Natural killer cell treated with Interleukin-12 subunit alpha and Interleukin-12 subunit beta and Interleukin-15 and Interleukin-18, amount 100 ng/mL, for 72 hours (primary cell): Measurements from ENCODE around the gene SORCS2. TPM values are rescaled to one million over a fixed set of nuclear protein-coding genes. Genes with fewer than 3 reads are reported as not detected.

Experiments
- ATAC-seq, 2 donors: fragments of 150-1000 bp; cut with Tn5 transposase in 1 of 2; sonication (Bioruptor Pico), chemical (Tn5 transposase) in 1 of 2; 2 replicates each; pipeline ENCODE4 v1.10.0; 2021
- DNase-seq: peaks from one replicate; pipeline ENCODE4 v3.0.0; 2022; ENCODE audit warnings: low spot score
- H3K27ac Mint-ChIP-seq, 2 donors: 1 replicate in 1 of 2; 2 replicates in 1 of 2; pipeline ENCODE4 v1.8.0; 2022; ENCODE audit warnings: mixed read lengths in 2 of 2, mild to moderate bottlenecking in 1 of 2, moderate library complexity in 1 of 2
- H3K27me3 Mint-ChIP-seq, 2 donors: 1 replicate in 1 of 2; 2 replicates in 1 of 2; pipeline ENCODE4 v1.8.0; 2022; ENCODE audit warnings: mixed read lengths in 2 of 2
- H3K36me3 Mint-ChIP-seq: one replicate; pipeline ENCODE4 v1.8.0; 2022; ENCODE audit warnings: mixed read lengths
- H3K4me1 Mint-ChIP-seq, 2 donors: 1 replicate in 1 of 2; 2 replicates in 1 of 2; pipeline ENCODE4 v1.8.0; 2022; ENCODE audit warnings: low read depth in 2 of 2, mixed read lengths in 2 of 2, mild to moderate bottlenecking in 1 of 2
- H3K4me3 Mint-ChIP-seq: one replicate; pipeline ENCODE4 v1.8.0; 2022; ENCODE audit warnings: mixed read lengths
- H3K9me3 Mint-ChIP-seq: 2 replicates; pipeline ENCODE4 v1.8.0; 2022; ENCODE audit warnings: mixed read lengths
- total RNA-seq, 2 donors: library from RNA; stranded (reverse); gene quantifications; one replicate each; pipeline ENCODE4 v1.2.3, GENCODE V29; 2022

Gene SORCS2
- total RNA-seq, 2 donors from 2014 or later = 0.17 to 0.21 TPM

DNA sequence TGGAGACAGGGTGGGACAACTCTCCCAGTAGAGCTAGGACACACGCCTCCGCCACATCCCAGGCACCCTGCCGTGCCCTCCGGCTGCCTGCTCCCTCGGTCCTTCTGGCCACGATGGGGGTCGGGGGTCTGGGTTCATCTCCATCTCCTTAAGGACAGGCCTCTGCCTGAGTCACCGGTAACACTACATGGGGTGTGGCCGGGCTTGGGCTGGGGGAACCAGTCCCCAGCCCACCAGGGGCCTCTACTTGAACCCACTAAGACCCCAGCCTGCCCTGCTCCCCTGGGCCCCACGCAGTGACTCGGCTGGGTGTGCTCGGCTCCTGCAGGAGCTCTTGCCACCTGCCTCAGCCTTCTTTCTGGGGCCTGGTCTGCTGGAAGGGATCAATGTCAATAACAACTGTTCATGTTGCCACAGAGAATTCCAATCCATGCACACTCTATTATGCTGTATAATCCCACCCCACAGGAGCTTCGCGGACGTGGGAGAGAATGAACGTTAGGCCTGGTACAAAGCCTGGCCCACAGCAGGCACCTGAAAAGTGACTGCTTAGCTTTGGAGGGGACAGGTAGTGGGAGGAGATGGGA, 420.1 kb downstream of the SORCS2 start:
- no peaks in the 10 kb centered on the region for H3K9me3 Mint-ChIP-seq
- H3K27ac Mint-ChIP-seq = no peak overlapping the region
- H3K36me3 Mint-ChIP-seq = no peaks in the 10 kb centered on the region
- peaks cover 0 to 3% of the 10 kb centered on the region in 2 donors for H3K4me1 Mint-ChIP-seq
- no peak for DNase-seq
- H3K4me3 Mint-ChIP-seq = no peak overlapping the region
- no peak for ATAC-seq
- H3K27me3 Mint-ChIP-seq = no peaks in the 10 kb centered on the region

DNA sequence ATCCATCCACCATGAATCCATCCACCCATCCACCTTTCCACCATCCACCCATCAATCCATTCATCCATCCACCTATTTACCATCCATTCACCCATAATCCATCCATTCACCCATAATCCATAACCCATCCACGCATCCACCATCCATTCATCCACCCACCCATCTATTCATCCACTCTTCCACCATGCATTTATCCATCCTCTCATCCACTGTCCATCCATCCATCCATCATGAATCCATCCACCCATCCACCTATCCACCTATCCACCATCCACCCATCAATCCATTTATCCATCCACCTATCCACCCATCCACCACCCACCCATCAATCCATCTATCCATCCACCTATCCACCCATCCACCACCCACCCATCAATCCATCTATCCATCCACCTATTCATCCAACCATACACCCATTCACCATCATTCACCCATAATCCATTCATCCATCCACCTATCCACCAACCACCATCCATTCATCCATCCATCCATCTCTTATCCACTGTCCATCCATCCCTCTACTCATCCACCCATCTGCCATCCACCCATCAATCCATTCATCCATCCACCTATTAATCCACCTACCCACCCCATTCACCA, 422.1 kb downstream of the SORCS2 start:
- H3K27ac Mint-ChIP-seq = no peak overlapping the region
- H3K36me3 Mint-ChIP-seq = no peaks in the 10 kb centered on the region

DNA sequence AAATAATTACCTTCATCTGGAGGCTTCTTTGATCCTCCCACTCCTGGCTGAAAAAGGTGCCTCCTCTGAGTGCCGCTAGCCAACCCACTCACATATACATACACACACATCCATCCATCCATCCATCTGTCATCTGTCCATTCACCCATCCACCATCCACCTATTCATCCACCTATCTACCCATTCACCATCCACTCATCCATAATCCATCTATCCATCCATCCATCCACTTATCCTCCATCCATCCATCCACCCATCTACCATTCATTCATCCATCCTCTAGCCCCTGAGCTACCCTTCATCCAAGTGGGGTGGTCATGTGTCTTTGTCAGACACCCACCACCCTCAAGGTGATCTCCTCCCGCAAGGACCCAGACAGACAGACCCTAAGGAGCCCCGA, 423.9 kb downstream of the SORCS2 start:
- DNase-seq (no peak), ATAC-seq (no peak)
- Mint-ChIP-seq H3K27me3 (peaks cover 1 to 4% of the 10 kb centered on the region in 2 donors), H3K4me3 (no peak overlapping the region), H3K9me3 (no peaks in the 10 kb centered on the region), H3K4me1 (peaks cover 1 to 3% of the 10 kb centered on the region in 2 donors), H3K36me3 (no peaks in the 10 kb centered on the region), H3K27ac (no peak overlapping the region)

More for the DNA sequence above, 422.1 kb downstream of the SORCS2 start:
- Mint-ChIP-seq H3K4me1 (no peaks in the 10 kb centered on the region), H3K9me3 (no peaks in the 10 kb centered on the region), H3K4me3 (no peak overlapping the region), H3K27me3 (no peaks in the 10 kb centered on the region)
- ATAC-seq = no peak
- DNase-seq = no peak

- Mint-ChIP-seq H3K4me3 (no peak overlapping the region), H3K27ac (no peak overlapping the region), H3K4me1 (peaks cover 4 to 6% of the 10 kb centered on the region in 2 donors), H3K9me3 (no peaks in the 10 kb centered on the region), H3K36me3 (no peaks in the 10 kb centered on the region), H3K27me3 (peaks cover 4 to 9% of the 10 kb centered on the region in 2 donors)
- no peak for ATAC-seq
- no peak for DNase-seq
Measured at GRCh38 chr4:7618361-7618760, 426.0 kb downstream of the SORCS2 start.

DNA sequence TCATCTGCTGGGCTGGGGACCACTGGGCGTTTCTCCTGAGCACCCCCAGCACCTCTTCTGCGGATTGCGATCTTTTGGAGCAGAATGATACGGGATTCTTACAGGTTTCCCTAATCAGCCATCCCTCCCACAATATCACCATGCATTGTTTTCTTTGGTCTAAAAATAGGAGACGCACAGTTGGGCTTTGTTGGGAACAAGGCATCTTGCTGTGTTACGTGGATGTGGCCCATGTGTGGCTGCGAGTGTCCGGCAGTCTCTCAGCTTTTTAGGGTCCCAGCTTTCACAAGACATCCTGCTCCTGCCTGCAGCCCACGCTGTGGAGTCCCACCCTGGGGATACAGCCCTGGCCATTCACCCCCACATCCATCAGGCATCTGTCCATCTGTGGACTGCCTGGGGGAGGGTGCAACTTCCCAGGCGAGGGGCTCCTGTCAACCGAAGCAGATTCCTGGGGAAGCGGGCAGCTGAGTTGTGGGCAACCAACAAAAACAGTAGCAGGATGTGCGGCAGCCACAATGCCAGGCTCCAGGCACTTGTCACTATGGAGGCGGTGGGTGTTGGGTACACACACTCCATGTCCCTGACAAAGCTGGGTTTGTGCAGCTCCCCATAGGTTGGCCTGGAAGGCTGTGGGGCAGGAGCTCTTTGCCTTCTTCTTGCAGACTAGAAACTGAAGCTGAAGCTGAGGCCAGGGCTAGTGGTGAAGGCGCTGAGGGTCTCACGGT, 427.9 kb downstream of the SORCS2 start:
- Mint-ChIP-seq H3K36me3 (no peaks in the 10 kb centered on the region), H3K4me3 (no peak overlapping the region), H3K4me1 (peaks cover 4 to 6% of the 10 kb centered on the region in 2 donors), H3K9me3 (no peaks in the 10 kb centered on the region), H3K27me3 (peaks cover 8 to 15% of the 10 kb centered on the region in 2 donors), H3K27ac (no peak overlapping the region)
- ATAC-seq (no peak), DNase-seq (no peak)

DNA sequence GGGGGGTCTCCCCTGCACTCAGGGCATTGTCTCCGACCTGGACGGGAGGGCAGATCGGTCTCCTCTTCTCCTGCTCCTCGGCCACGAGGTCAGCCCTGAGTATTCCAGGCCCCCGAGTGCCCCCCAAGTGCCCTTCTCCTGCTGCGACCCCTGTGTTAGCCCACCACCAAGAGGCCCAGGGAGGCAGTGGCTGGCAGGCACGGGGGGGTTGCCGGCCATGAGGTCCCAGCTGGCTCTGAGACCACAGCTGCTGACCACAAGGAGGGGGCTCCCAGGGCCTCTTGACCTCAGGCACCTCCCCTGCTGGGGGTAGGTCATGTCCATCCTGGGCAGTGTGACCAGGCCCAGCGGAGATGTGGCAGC, 428.5 kb downstream of the SORCS2 start:
- H3K9me3 Mint-ChIP-seq = no peaks in the 10 kb centered on the region
- H3K27me3 Mint-ChIP-seq = peaks cover 8 to 15% of the 10 kb centered on the region in 2 donors
- no peak for DNase-seq
- no peak overlapping the region for H3K27ac Mint-ChIP-seq
- H3K4me1 Mint-ChIP-seq = peaks cover 4 to 6% of the 10 kb centered on the region in 2 donors
- no peak overlapping the region for H3K4me3 Mint-ChIP-seq
- H3K36me3 Mint-ChIP-seq = no peaks in the 10 kb centered on the region
- no peak for ATAC-seq

- ATAC-seq (no peak), DNase-seq (no peak)
- H3K36me3 Mint-ChIP-seq = no peaks in the 10 kb centered on the region
- H3K27ac Mint-ChIP-seq = no peak overlapping the region
- no peak overlapping the region for H3K4me3 Mint-ChIP-seq
- peaks cover 4 to 6% of the 10 kb centered on the region in 2 donors for H3K4me1 Mint-ChIP-seq
- H3K9me3 Mint-ChIP-seq = no peaks in the 10 kb centered on the region
- H3K27me3 Mint-ChIP-seq = peaks cover 8 to 15% of the 10 kb centered on the region in 2 donors
Measured at GRCh38 chr4:7621252-7622035, 429.1 kb downstream of the SORCS2 start.

DNA sequence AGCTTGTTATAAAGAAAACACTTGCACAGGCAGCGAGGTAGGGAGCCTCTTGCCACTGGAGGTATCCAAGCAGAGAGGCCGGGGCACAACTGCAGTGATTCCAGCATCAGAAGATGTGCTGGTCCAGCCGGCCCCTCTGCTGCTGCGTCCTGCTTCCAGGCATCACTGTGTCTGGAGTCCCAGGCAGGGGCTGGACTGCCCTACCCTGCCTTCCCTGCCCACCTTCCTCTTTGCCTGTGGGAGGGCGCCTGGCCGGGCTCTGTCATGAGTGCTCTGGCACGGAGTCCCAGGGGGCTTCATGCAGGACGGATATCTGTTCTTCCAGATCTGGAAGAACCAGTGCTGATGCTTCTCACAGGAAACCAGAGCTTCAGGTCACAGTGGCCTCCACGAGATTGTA, 430.0 kb downstream of the SORCS2 start:
- Mint-ChIP-seq H3K4me1 (peaks cover 4 to 6% of the 10 kb centered on the region in 2 donors), H3K27ac (no peak overlapping the region), H3K27me3 (peaks cover 8 to 15% of the 10 kb centered on the region in 2 donors), H3K9me3 (no peaks in the 10 kb centered on the region), H3K36me3 (no peaks in the 10 kb centered on the region), H3K4me3 (no peak overlapping the region)
- ATAC-seq (no peak), DNase-seq (no peak)

DNA sequence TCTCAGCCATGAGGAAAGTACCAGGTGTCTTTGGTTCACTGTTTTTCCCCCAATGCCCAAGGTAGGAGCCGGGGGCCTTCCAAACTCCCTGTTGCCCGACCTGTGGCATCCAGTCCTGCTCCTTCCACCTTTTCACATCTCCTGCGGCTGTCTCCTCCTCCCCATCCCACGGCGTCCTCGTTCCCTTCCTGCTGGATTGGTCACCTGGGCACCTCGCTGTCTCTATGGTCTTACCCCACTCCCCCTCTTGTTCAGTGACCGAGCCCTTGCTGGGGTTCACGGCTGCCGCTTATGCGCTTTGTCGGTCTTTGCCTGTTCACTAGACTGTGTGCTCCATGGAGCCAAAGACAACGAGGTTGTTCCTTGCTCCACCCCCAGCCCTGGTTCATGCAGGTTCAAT, 431.1 kb downstream of the SORCS2 start:
- ATAC-seq (no peak), DNase-seq (no peak)
- no peak overlapping the region for H3K4me3 Mint-ChIP-seq
- no peak overlapping the region for H3K27ac Mint-ChIP-seq
- no peaks in the 10 kb centered on the region for H3K9me3 Mint-ChIP-seq
- H3K4me1 Mint-ChIP-seq = peaks cover 6% of the 10 kb centered on the region in 2 donors
- no peaks in the 10 kb centered on the region for H3K36me3 Mint-ChIP-seq
- peaks cover 8 to 15% of the 10 kb centered on the region in 2 donors for H3K27me3 Mint-ChIP-seq

DNA sequence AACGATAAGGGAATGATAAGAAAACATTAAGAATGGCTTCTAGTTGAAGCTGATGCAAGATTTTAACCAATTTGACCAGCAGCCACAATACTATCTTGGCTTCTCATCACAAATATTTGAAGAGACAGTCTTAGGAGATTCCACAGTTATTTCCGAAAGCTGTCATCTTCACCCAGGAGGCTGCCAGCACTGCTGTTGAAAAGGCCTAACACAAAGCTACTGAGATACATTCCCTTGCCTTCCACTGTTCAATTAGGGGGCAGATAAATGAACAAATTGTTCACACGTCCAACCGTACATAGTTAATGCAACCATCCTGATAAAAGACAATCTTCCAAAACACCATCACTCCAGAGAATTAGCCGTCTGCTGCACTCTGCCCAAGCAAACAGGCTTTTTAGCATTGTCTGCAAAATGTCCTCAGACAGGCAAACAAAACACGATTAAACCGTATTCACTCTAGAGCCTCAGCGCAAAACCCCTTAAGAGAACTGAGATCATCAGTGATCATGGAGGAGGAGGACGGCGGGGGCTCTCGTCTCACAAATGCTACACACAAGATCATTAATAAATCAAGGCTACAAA, 432.1 kb downstream of the SORCS2 start:
- no peak for ATAC-seq
- no peak overlapping the region for H3K4me3 Mint-ChIP-seq

GRCh38 chr4:7625071-7625470, 432.7 kb downstream of the SORCS2 start:
- no peaks in the 10 kb centered on the region for H3K9me3 Mint-ChIP-seq
- H3K36me3 Mint-ChIP-seq = no peaks in the 10 kb centered on the region
- peaks cover 8 to 15% of the 10 kb centered on the region in 2 donors for H3K27me3 Mint-ChIP-seq
- peaks cover 12% of the 10 kb centered on the region in 2 donors for H3K4me1 Mint-ChIP-seq
- no peak overlapping the region for H3K27ac Mint-ChIP-seq
- H3K4me3 Mint-ChIP-seq = no peak overlapping the region
- ATAC-seq (no peak), DNase-seq (no peak)

More for the DNA sequence above, 432.1 kb downstream of the SORCS2 start:
- H3K4me1 Mint-ChIP-seq = peaks cover 7 to 8% of the 10 kb centered on the region in 2 donors
- DNase-seq = no peak
- no peak overlapping the region for H3K27ac Mint-ChIP-seq
- no peaks in the 10 kb centered on the region for H3K36me3 Mint-ChIP-seq
- H3K27me3 Mint-ChIP-seq = peaks cover 8 to 15% of the 10 kb centered on the region in 2 donors
- H3K9me3 Mint-ChIP-seq = no peaks in the 10 kb centered on the region

DNA sequence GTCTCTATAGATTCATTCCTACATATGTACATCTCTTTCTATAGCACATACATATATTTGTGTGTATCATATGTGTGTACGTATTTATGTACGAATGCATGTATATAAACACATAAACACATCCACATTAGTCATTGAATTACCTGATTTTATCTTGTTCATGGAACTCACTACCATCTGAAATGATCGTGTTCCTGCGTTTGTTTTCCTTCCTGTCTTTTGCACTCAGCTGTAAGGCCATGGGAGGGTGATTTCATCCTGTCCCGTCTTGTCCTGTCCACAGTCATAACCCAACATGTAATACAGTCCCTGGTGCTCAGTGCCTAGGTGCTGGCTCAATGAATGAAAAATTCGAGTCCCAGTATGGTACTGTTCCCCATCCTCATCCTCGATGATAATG, 434.2 kb downstream of the SORCS2 start:
- Mint-ChIP-seq H3K27me3 (peaks cover 4 to 8% of the 10 kb centered on the region in 2 donors), H3K27ac (no peak overlapping the region), H3K4me3 (no peak overlapping the region), H3K4me1 (peaks cover 7 to 8% of the 10 kb centered on the region in 2 donors), H3K36me3 (no peaks in the 10 kb centered on the region), H3K9me3 (no peaks in the 10 kb centered on the region)
- ATAC-seq = no peak
- no peak for DNase-seq
